ENCODE results near the gene PACS2. TPM values are rescaled to one million over a fixed set of nuclear protein-coding genes. Genes with fewer than 3 reads are reported as not detected.

The PACS2 gene
- polyA plus RNA-seq, 3 donors: 3.1 to 87.0 (median 3.7) TPM

- H3K4me3 ChIP-seq (replicated peaks in 1 of 3; ENCODE audit: low read depth in 2 of 3, low read length in 3 of 3): peak overlapping the region in 1 of 3 experiments; percentile 60
- H2AFZ ChIP-seq (ENCODE audit: insufficient read depth, low read depth, low read length, poor library complexity, severe bottlenecking): no peak overlapping the region
- peak overlapping the region; percentile 12 for H3K9ac ChIP-seq (ENCODE audit: insufficient read depth, low read length, poor library complexity, severe bottlenecking)
- peaks cover 41 to 55% (median 50%) of the 10 kb centered on the region in 3 donors for H3K27me3 Mint-ChIP-seq (ENCODE audit: low read depth in 3 of 3)
- H3K79me2 ChIP-seq (ENCODE audit: insufficient read depth, low read length): no peaks in the 10 kb centered on the region
- H3K36me3 Mint-ChIP-seq: peaks cover 0 to 6% of the 10 kb centered on the region in 2 donors
- H3K9me3 Mint-ChIP-seq: peaks cover 0 to 4% (median 0%) of the 10 kb centered on the region in 7 donors
- no peak for DNase-seq
- intact Hi-C loops (cut with micrococcal nuclease): no loop called here
- no peak overlapping the region for H3K27ac Mint-ChIP-seq
- peaks cover 36% of the 10 kb centered on the region for H3K4me1 Mint-ChIP-seq
- peaks cover 41 to 54% of the 10 kb centered on the region in 2 donors for H3K4me1 ChIP-seq (ENCODE audit: control insufficient read depth in 1 of 2, insufficient read depth in 2 of 2, low read length in 2 of 2)
- no peak overlapping the region for H3K27ac ChIP-seq (ENCODE audit: low read depth in 1 of 2, low read length in 2 of 2)
- TF ChIP-seq CTCF (IDR thresholded peaks at IDR 0.05): no peak
- WGBS (ENCODE audit: insufficient coverage): 90% methylated on average over 16 of the region's 17 CpGs
- no peaks in the 10 kb centered on the region for H4K20me1 ChIP-seq (ENCODE audit: insufficient read depth, low read length)
- H3K36me3 ChIP-seq (replicated peaks in 1 of 2; ENCODE audit: control insufficient read depth in 1 of 2, insufficient read depth in 2 of 2, low read length in 2 of 2): no peaks in the 10 kb centered on the region
- H3K27me3 ChIP-seq (ENCODE audit: control insufficient read depth in 2 of 2, insufficient read depth in 2 of 2, low read length in 2 of 2): peaks cover 4 to 41% of the 10 kb centered on the region in 2 donors
- peak overlapping the region; percentile 41 to 78 for H3K4me3 Mint-ChIP-seq
- H3K4me2 ChIP-seq (replicated peaks; ENCODE audit: extremely low read depth, low read length, poor library complexity, severe bottlenecking): peak overlapping the region; percentile 76
- H3K9me3 ChIP-seq (replicated peaks in 1 of 2; ENCODE audit: control insufficient read depth in 1 of 2, insufficient read depth in 1 of 2, low read length in 2 of 2): no peaks in the 10 kb centered on the region
These were observed 97.6 kb downstream of the PACS2 start for GRCh38 chr14:105411985-105412770.

GRCh38 chr14:105412771-105413543 lies 98.4 kb downstream of the PACS2 start:
- H3K4me3 Mint-ChIP-seq: peak overlapping the region in 1 of 2 donors; percentile 78
- H3K9me3 Mint-ChIP-seq: peaks cover 0 to 5% (median 0%) of the 10 kb centered on the region in 7 donors
- H3K27me3 ChIP-seq (ENCODE audit: control insufficient read depth in 2 of 2, insufficient read depth in 2 of 2, low read length in 2 of 2): peaks cover 4 to 41% of the 10 kb centered on the region in 2 donors
- H3K79me2 ChIP-seq (ENCODE audit: insufficient read depth, low read length): no peaks in the 10 kb centered on the region
- no peak overlapping the region for H2AFZ ChIP-seq (ENCODE audit: insufficient read depth, low read depth, low read length, poor library complexity, severe bottlenecking)
- intact Hi-C loops (cut with micrococcal nuclease): no loop called here
- no peak overlapping the region for H3K27ac Mint-ChIP-seq
- peaks cover 36% of the 10 kb centered on the region for H3K4me1 Mint-ChIP-seq
- DNase-seq: no peak
- no peak for TF ChIP-seq CTCF (IDR thresholded peaks at IDR 0.05)
- peaks cover 0 to 6% of the 10 kb centered on the region in 2 donors for H3K36me3 Mint-ChIP-seq
- no peak overlapping the region for H3K4me2 ChIP-seq (replicated peaks; ENCODE audit: extremely low read depth, low read length, poor library complexity, severe bottlenecking)
- 92% methylated on average over 4 of the region's 8 CpGs for WGBS (ENCODE audit: insufficient coverage)
- no peak overlapping the region for H3K4me3 ChIP-seq (replicated peaks in 1 of 3; ENCODE audit: low read depth in 2 of 3, low read length in 3 of 3)
- peaks cover 41 to 55% (median 50%) of the 10 kb centered on the region in 3 donors for H3K27me3 Mint-ChIP-seq (ENCODE audit: low read depth in 3 of 3)
- H3K4me1 ChIP-seq (ENCODE audit: control insufficient read depth in 1 of 2, insufficient read depth in 2 of 2, low read length in 2 of 2): peaks cover 40 to 53% of the 10 kb centered on the region in 2 donors
- no peak overlapping the region for H3K9ac ChIP-seq (ENCODE audit: insufficient read depth, low read length, poor library complexity, severe bottlenecking)
- H4K20me1 ChIP-seq (ENCODE audit: insufficient read depth, low read length): no peaks in the 10 kb centered on the region
- no peak overlapping the region for H3K27ac ChIP-seq (ENCODE audit: low read depth in 1 of 2, low read length in 2 of 2)
- no peaks in the 10 kb centered on the region for H3K9me3 ChIP-seq (replicated peaks in 1 of 2; ENCODE audit: control insufficient read depth in 1 of 2, insufficient read depth in 1 of 2, low read length in 2 of 2)
- no peaks in the 10 kb centered on the region for H3K36me3 ChIP-seq (replicated peaks in 1 of 2; ENCODE audit: control insufficient read depth in 1 of 2, insufficient read depth in 2 of 2, low read length in 2 of 2)
